Measurements from ENCODE around the gene EYS.

The EYS gene

DNA sequence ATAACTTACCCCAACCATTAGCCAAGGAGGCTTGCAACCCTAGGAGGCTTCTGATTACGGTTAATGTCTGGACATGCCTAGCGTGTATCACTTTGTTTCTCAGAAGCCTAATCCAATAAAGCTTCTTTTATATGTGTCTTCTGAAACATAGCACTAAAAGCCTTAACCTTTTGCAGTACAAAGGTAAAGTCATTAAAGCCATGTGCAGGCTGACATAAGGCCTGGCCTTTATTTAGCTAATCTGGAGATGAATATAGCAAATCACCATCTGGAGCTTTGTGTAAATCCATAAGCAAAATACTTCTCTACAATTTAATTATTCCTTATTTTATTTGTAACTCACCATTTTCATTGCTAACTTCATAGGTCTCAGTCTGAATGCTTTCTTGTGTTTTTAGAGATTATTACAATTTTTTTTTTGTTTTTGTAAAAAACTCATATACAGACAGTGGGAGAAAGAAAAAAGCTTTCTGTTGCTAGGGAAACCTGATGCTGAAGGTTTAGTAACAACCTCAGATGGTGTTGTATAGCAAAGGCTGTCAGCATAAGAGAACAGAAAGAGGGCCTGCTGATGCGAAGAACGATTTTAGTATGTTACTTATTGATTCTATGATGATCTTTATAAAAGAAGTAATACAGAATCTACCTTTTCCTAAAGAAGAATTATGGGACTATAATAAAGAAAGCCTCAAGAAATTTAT, at the start of gene EYS:
TSS of gene EYS (minus strand) at position 101 of the 701 bp plus-strand sequence. CDS start 211,816 bp downstream, outside the sequence.
- no peak for DNase-seq

DNA sequence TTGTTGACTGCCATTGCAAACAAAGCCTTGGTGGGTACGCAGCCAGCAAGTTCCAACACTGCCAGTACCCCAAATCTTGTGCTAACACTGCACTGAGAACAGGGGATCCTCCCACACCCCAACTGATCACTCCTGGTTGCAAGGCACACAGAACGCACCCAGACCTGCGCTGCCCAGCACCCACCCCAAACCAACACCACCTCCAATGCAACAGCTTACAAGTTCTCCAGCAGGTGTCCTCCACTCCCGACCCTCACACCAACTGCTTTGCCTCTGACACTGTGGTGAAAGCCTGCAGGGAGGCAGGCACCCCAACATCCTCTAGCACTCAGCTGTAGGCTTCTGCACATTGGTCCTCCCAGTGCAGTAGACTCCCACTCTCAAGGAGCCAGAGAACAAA, 39.3 kb upstream of the EYS start:
- no peak for DNase-seq

DNA sequence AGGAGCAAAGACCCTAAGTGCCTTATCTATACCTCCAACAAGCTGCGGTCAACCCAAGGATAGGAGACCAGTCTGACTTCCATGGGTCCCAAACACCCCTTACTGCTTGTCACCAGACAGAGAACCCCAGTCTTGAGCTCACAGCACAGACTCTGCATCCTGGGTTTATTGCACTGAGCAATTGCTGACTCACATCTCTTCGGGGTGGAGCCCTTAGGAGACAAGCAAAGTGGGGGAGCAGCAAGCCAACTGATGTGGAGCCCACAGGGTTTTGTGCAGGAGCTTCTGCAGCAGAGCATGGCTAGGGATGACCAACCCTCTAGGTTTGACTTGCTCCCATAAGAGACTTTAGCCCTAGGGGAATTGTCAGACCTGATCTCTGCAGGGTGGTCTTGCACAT, 38.6 kb upstream of the EYS start:
- no peak for DNase-seq

DNA sequence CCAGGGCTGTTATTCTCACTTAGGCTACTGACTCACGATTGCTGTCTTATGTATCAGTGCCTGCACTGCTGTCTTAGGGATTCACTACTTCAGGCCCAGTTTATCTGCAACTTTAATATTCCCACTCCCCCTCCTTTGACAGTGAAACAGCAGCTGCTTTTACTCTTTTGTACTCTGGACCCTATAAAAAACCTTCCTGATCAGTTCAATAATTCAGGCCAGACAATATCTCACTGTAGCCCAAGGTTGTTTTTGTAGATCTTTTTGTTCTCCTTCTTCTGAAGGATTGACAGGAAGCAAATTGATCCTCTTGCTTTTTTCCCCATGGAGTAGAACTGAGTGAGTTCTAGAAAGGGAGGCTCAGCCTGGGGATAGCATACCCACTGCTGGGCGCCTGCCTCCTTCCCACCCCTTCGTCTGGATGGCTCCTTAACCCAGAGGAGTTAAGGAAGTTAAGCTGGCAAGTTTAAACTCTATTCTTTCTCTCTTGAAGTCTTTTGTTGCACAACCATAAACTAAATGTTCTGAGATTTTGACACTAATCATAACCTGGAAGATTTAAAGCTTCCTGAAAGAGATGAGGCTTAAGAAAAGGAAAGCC, 22.0 kb upstream of the EYS start:
- no peak for DNase-seq

DNA sequence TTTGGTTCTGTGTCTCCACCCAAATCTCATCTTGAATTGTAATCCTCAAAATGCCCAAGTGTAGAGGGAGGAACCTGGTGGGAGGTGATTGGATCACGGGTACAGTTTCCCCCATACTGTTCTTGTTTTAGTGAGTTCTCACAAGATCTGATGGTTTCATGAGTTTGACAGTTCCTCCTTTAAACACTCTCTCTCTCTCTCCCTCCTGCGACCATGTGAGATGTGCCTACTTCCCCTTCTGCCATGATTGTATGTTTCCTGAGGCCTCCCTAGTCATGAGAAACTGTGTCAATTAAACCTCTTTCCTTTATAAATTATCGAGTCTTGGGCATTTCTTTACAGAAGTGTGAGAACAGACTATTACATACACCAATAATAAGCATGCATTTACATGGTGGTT, 12.1 kb upstream of the EYS start:
- no peak for DNase-seq

DNA sequence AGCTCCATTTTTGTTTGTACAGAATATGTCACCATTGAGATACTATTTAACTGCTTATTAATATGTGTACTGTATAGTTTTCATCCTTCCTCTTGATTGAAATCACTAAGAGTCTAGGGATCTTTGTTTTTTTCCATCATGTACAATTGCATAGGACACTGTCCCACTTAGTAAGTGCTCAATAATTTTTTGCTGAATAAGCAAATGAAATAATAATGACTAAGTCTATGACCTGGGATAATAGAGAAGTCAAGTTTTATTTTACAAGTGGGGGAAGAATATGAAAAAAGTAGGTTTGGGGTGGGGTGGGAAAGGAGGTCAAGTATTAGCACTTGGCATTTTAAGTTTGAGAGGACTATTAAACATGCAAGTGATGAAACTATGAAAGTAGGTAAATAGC, 4.5 kb upstream of the EYS start:
- DNase-seq = no peak

DNA sequence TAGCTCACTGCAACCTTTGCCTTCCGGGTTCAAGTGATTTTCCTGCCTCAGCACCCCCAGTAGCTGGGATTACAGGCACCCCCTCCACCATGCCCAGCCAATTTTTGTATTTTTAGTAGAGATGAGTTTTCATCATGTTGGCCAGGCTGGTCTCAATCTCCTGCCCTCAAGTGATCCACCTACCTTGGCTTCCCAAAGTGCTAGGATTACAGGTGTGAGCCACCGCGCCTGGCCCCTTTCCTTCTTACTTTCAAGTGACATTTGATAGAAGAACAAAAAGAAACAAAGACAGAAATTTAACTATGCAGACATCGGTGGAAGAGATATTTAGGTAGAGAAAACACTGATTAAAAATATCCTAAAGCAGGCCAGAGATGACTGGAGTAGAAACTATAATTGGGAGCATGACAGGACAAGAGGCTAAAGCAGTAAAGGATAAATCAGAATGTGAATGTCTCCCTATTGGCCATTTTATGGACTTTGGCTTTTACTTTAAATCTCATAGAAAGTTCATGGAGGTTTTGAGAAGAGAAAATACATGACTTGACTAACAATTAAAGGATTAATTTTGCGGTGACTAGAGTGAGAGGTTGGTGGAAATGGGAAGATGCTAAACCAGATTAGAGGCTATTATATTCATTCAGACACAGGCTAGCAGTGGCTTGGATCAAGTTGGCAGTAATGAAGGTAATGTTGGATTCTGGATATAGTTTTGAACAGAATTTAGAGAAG, 2.2 kb upstream of the EYS start:
- DNase-seq = no peak

DNA sequence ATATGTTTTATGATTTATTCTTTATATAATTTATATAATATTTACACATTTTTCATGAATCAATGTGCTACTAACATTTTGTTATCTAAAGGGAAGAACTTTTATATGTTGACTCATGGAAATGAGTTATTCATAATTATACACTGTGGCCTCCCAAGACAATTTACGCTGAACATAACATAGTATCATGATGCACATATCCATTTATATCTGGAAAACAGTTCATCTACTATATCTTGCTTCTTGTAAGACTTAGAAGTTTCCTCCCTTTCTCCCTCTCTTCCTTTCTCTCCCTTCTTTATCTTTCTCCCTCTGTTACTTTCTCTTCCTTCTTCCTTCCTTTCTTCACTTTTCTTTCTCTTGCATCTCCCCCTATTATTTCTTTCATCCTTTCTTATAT, 1.1 kb upstream of the EYS start:
- no peak for DNase-seq

DNA sequence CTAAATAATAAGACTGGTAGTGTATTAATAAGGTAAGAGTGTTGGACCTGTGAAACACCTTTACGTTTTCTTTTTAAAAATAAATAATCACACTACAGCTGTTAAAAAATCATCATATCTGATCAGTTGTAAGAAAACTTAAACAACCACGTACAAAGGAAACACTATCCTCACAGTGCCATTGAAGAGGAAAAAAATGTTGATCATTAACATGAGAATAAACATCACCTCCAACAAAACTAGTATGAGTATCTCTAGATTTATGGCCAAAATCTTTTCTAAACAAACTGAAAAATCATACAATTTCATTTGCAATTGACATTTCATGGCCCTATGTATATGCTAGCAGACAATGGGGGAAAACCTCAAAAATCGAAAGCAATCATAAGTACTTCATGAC, 590 bp downstream of the EYS start:
- DNase-seq = no peak

DNA sequence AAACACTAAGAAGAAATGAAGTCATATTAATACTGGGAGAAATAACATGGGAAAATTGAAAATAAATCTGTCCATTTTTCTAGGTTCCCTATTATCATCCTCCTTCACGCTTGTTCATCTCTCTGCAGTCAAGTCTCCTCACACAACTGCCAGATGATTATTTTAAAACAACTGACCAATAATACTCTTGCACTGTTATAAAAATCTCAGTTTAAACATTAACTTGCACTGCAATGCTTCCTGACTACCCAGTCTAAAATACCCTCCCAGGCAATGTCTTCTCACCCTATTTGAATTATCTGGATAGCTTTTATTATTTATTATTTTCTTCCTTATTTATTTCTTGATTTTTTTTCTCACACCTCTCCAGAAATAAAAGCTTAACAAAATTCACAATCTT, 5.7 kb downstream of the EYS start:
- DNase-seq = no peak

DNA sequence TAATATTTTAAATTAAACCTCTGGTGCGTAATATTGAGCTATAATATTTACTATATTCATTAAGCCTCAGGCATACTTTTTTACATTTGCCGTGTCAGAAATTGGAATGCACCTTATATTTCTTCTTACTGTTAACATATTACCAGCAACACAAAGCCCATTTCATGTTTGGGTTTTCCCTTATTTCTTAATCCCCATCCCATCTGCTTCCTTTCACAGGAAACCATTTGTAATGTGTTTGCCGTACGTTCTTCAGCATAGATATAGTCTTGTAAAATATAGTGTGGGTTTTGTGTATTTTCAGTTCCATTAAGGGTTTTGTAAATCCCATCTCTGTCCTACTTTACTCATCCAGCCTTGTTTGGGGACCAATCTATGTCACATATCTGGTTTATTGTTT, 6.5 kb downstream of the EYS start:
- DNase-seq = no peak

DNA sequence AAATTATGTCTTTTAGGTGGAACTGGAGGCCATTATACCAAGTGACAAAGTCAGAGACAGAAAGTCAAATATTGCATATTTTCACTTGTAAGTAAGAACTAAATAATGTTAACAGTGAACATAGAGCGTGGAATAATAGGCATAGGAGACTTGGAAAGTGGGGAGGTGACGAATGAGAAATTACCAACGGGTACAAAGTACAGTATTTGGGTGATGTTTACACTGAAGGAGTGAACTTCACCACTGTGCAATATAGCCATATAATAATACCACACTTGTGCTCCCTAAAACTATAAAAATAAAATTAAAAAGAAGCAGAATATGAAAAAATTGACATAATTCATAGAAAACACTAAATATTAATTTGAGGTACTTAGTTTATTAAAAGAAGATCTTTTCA, 14.9 kb downstream of the EYS start:
- DNase-seq = no peak

DNA sequence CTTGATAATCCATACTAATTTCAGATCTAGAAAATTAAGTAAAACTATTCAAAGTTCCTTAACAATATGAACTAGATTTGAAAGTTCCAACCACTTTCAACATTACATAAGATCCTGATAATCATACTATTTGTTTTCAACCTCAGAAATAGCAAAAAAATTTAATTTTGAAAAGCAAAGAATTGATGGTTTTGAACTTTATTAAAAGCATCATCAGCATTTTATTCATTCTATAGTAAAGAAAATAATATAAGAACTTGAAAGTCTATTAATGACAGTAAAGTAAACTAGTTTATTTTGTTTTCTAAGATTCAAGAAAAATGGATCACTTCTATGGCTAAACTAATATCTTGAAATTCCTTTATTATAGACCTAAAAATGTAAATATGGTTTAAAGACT, 26.8 kb downstream of the EYS start:
- no peak for DNase-seq

DNA sequence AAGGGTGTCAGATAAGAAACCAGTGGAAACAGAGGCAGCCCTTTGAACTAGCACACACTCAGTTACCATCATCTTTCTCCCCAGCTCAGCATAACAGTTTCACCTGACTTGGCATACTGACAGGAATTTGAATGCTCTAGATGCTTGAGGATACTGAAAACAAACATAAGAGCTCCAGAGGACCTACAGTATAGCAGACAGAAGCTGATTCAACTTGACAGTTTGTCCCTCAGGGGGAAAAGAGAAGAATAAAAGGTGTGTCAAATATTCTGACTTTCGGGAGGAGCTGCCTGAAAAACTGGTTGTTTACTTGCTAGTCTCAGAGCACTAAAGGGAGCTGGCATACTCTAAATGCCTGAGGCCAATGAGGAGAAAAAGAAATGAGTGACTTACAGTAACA, 35.1 kb downstream of the EYS start:
- no peak for DNase-seq

DNA sequence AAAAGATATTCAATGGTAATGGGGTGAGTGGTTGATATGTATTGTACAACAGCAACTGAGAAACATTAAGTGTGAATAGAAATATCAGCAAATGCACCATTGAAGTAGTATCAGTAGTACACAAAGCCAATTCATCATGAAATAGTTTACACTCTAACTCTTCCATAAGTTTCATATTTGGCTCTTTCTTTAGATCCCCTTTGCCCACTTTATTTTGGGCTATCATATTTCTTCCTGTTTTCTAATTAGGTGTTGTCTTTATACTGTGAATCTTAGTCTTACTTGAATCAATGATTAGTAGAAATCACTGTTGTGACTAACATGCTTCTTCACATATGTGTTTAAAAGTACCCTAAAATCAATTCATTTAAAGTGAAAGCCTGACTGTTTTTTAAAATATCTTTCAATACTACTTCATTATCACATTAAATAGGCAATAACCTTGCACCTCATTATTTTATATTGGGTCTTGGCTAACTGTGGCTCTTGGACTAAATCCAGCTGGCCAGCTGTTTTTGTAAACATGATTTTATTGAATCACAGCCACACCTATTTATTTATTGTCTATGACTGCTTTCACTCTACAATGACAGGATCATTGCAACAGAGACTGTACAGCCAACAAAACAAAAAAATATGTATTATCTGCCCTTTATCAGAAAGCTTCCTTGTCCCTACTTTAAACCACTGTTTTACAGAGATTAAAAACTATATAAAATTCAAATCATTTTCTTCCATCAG, 38.9 kb downstream of the EYS start:
- no peak for DNase-seq

DNA sequence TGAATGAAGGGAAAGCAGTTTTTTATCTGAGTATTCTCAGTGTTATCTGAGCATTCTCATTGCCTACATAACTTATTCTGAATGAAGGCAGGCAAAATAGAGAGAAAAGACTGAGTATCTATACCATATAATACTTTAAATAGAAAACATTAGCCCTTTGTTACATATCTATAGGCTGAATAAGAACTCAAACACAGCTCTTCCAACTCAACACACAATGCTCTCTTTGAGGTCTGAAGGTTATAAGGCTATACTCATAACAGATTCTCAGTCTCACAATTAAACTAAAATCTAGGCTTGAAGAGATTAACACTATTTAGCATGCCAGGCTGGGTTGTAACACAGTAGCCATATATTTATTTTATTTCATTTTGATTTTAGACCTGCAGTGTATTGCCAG, 56.9 kb downstream of the EYS start:
- DNase-seq = no peak

DNA sequence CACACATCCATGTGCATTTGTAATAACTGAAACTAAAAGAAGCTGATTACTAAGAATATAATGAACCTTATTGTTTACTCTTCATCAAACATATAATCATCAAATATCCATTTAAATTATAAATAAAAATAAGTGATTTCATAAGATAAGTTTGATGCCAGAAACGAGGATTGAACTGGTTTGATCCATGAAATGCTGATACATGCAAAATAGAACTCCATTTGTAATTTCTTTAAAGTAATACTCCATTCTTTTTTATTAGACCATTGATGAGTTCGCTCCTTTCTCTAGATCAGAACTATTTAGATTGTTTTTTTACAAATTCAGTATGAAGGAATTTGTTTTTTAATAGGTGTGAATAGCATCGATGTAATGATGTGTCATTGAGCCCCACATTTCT, 57.6 kb downstream of the EYS start:
- no peak for DNase-seq

DNA sequence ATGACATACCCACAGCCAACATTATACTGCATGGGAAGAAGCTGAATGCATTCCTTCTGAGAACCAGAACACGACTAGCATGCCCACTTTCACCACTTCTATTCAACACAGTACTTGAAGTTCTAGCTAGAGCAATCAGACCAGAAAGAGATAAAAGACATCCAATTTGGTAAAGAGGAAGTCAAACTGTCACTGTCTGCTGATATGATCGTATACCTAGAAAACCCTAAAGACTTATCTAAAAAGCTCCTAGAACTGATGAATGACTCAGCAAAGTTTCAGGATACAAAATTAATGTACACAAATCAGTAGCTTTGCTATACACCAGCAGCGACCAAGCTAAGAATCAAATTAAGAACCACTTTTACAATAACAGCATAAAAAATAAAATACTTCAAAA, 60.5 kb downstream of the EYS start:
- DNase-seq = no peak

DNA sequence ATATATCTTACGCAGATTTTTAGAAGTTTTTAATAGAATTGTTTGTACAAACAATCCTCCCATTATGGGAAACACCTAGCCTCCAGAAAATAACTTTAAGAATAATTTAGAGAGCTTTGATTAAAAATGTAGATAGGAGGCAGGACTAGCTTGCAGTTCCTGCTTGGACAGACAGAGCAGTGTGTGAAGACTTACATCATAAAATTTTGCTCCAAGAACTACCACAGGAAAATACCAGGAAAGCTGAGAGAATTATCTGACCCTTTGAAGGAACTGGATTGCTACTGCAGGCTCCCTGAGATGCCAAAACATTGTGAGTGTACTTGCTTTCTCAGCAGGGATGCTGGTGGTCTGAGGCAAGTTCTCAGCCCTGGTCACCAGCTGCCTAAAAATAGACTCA, 64.2 kb downstream of the EYS start:
- DNase-seq = no peak

DNA sequence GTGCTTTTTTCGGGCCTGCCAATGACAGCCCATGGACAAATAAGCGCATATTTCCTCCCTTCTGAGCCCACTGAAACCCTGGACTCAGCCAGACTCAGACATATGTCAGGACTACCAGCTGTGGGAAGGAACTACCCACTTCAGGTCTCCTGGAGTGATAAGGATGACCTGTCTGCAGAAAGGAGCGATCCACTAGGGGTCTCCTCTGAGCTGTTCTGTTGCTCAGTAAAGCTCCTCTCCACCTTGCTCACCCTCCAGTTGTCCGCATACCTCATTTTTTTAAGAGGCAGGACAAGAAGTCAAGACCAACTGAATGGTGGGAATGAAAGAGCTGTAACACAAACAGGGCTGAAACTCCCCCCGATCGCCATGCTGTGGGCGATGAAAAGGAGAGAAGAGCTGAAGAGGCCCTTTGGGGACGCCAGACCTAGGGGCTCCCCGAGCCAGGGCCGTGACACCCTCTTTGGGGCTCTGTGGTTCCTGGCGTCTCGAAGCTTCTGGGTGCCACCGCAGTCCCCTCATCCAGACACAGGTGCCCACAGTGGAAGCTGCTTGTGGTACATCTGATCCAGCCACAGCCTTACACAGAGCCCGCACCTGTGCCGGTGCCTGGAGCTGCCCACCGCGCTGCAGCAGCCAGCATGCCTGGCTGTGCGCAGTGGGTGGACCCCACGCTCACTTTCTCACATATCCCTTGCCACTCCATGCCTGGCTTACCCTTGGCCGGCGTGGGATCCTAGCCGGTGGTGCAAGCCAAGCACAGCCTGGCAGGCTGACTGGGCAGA, 68.8 kb downstream of the EYS start:
- no peak for DNase-seq

DNA sequence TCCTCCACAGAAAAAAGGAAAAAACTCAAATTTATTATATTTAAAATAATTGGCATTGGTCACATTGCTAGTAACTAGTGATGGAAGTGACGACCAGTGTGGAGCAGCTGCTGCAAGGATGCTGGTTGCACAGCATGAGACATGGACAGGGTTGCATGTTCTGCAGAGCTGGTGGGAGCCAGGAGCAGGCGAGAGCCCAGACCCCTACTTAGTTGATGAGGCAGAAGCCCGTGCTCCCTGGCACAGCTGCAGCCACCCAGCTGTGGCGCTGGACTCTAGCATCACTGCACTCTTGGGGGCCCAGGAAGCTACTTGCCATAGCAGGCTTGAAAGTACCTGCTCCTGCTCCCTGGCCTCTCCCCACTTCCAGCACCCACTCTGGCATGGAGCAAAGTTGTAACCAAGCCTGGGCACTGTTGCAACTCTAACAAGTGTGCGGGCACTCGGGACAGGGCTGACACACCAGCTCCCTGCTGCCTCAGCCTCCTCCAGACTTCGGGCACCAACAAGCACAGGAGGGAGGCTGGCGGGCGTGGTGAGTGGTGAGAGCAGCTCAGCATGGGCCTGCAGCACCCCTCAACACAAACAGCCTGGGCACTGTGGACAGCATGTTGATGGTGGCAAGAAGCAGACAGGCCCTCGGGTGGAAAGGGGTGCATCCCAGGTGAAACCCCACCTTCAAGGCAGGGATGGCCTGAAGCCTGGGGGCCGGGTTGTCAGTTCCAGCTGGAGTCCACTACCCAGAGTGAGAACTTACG, 69.6 kb downstream of the EYS start:
- DNase-seq = no peak

DNA sequence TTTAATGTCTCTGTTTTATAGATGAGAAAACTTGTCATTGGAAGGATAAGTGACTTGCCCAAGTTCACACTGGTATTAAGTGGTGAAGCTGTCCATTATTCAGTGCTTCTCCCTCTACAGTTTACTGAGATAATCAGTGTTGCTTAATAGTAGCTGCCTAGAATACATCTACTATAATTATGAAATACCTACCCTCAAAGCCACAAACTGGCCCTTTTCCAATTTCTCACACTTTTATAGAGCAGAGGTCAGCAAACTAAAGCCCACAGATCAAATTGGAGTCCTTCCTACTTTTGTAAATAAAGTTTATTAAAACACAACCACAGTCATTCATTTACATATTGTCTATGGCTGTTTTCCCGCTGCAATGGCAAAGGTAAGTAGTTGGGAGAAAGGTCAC, 73.5 kb downstream of the EYS start:
- DNase-seq = no peak

All from NK-92 treated with Interleukin-12 subunit alpha and Interleukin-12 subunit beta, amount 100 ng/mL, for 24 hours (cell line).